GM19193 (cell line): ENCODE results near the gene FGD1.

Experiments
- POLR2A ChIP-seq: IDR thresholded peaks from 4 replicates; pipeline ENCODE4 v1.6.1; 2011; ENCODE audit not compliant: insufficient read depth, insufficient read length; ENCODE audit errors: extremely low read depth

FGD1 gene

DNA sequence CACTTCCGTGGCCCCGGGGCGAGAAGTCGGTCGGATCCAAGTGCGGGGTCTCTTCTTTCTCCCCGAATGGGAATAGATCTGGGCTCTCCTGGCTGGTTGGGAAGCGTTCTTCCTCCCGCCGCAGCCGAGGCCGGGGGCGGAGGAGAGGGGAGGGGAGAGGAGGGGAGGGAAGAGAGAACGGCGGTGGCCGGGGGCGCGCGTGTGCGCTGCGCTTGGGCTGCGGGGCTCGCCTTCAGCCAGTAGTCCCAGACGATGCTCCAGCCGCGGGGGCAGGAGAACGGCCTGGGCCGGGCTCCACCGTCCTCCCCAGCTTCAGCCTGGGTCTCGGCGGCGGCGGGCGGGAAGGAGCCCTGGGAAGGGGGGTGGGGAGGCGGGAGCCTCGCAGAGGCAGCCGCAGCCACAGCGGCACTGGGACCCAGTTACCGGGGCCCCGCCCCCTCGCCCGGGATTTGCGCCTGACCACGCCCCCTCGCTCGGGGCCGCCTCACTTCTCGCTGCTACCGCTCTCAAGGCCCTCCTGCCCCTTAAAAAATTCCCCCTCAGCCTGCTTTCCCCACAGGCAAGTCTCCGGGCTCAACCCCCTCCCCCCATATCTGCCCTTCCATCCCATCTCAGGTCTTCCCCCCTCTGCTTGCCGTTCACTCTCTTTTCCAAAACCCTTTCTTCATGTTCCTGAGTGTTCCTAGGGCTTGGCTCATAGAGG is at the start of gene FGD1:
Gene FGD1 (minus strand): TSS at position 421 of the 703 bp plus-strand sequence. CDS start 802 bp downstream, outside the sequence.
- no peak for TF ChIP-seq POLR2A

DNA sequence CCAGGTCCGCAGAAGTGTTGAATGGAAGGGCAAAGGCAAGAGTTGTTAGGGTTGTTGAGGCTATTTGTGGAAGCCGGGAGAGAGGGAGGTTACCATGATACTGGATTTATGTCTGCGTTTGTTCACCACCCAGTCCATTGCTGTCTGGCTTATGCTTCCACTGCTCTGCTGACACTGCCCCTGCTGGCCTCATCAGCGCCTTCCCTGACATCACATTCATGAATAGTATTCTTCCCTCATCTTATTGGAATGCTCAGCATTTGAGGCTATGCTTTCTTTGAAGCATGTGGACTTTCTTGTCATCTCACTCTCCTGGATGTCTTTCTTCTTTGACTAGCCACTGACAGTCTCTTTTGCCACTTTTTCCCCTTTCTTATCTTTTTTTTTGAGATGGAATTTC is 44.3 kb upstream of the FGD1 start:
- TF ChIP-seq POLR2A = no peak

DNA sequence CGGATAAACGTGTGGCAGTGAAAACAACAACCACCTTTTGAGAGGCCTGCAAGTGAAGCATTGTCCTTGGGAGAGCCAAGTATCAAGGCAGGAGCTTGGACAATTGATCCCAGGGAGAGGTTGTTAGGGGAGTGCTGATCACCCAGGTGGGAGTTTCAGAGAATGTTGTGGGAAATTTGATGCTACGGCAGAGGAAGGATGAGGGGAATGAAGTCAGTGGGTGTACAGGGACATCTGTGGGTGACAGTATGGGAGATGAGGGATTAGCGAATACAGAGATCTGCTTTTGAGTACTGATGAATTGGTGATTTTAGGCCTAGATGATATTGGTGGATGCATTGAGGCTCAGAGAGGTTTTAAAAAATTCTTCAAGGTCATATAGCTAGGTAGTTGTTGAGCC is 38.2 kb upstream of the FGD1 start:
- TF ChIP-seq POLR2A = no peak

- TF ChIP-seq POLR2A = no peak
Observed at GRCh38 chrX:54530357-54530900, 34.4 kb upstream of the FGD1 start.

GRCh38 chrX:54529552-54530356 is 33.7 kb upstream of the FGD1 start, which contains the start of gene GNL3L:
TSS of gene GNL3L (plus strand) at chrX:54530219. CDS start at chrX:54532567, 2,348 bp downstream.
- TF ChIP-seq POLR2A = peak; percentile 68

- no peak for TF ChIP-seq POLR2A
Observed at GRCh38 chrX:54529151-54529550, 33.1 kb upstream of the FGD1 start.

DNA sequence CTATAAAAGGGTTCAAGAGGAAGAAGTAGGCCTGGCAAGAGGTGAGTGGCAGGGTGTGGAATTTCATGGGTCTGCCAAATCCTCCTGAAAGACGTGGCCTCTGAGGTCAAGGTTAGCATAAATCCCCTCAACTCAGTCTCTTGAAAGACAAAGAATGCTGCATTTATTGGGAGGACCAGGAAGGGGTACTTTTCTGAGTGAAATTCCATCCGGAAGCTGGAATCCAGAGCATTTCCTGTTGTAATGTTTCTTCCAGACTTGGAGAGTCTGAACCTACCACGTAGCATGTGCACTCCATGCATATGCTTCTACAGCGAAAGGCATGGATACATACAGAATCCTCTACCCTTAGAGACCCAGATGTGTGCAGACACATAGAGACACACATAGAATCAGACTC is 13.4 kb upstream of the FGD1 start:
- no peak for TF ChIP-seq POLR2A

DNA sequence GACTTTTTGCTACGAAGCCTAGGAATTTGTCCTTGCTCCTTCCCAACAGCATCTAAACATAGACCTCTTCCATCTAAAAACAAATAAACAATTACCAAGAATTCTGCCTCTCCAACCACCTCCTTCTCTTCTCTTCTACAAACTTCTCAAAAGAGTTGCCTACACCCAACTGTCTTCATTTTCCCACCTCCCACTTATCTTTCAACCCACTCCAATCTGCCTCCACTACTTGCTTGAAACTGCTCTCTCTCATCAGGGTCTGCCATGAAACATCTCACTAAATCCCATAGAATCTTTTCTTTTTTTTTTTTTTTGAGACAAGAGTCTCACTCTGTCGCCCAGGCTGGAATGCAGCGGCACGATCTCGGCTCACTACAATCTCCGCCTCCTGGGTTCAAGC is 902 bp upstream of the FGD1 start:
- no peak for TF ChIP-seq POLR2A

DNA sequence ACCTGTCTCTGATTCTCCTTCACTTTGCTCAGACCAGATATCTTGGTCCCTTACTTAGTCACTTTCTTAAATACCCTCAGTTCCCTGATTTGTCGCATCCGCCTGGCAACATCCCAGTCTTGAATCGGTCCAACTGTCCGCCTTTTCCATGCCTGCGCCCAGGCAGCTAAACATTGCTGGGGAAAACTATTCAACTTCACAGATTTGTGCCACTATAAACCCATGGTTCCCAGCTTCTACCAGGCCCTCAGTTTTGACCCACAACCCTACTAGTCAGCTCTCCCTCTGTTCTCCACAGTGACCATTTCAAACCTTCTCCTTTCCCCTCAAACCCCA is 451 bp upstream of the FGD1 start:
- no peak for TF ChIP-seq POLR2A

DNA sequence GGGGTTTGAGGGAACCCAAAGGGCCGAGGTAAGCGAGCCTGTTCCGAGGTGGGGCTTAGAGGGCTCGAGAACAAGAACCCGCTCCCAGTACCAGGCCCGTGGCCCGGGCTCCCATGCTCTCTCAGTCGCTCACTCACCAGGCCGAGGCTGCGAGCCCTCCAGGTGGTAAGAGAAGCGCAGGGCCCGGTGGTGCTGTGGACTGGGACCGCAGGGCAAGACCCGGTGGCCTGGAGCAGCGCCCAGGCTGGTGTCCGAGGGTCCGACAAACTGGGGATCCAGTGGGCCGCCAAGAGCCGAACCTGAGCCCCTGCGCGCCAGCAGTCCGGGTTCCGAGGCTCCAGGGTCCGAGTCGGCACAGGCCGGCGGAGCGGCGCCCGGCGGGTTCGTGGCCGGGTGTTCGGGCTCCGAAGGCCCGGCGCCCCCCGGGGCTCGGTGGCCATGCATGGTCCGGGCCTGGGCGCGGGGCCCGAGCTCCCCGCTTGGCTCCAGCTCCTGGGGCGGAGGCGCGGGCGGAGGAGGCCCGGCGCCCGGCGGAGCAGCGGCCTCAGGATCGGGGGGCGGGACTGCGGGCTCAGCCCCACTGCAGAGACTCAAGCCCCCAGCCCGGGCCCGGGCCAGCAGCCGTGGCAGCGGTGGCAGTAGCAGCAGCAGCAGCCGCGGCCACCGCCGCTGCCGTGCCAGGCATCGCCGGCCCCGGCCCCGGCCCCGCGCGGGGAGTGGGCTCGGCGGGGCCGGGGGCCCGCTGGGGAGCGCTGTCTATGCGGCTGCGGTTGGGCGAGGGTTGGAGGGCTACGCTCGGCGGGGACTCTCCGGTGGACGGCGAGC is 833 bp downstream of the FGD1 start:
- TF ChIP-seq POLR2A = no peak

DNA sequence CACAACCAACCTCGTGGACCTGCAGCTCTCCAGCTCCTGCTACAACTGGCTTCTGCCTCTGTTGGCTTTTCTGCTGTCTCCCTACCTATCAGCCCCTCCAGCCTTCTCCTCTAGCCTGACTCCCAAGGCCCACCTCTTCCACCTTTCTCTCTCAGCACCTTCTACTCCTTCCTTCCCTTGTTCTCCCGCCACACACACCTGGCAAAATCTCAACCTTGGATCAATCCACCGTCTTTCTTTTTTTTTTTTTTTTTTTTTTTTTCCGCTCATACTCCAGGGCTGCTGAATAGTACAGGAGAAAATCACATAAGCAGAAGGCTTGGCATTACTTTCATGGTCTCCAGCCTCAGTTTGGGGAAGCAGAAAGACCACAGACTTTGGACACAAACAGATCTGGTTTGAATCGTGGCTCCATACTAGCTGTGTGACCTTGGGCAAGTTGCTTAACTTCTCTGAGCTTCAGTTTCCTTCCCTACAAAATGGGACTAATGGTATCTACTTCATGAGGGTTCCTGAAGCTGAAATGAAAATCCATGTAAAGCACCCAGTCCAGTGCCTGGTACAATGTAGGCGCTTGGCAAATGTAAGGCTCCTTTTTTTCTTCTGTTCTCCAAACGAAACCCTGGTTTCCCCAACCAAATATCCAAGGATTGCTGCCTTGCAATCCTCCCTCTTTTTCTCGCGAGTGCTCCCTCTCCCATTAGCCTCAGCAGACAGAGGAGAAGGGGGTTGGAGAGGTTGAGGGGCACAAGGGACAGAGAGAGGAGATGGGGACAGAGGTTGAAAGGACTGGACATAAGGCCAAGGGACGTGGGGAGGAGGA is 1.7 kb downstream of the FGD1 start:
- TF ChIP-seq POLR2A = no peak

- TF ChIP-seq POLR2A = no peak
Observed at GRCh38 chrX:54492340-54492739, 3.7 kb downstream of the FGD1 start.

- TF ChIP-seq POLR2A = no peak
Observed at GRCh38 chrX:54484666-54485065, 11.4 kb downstream of the FGD1 start.

DNA sequence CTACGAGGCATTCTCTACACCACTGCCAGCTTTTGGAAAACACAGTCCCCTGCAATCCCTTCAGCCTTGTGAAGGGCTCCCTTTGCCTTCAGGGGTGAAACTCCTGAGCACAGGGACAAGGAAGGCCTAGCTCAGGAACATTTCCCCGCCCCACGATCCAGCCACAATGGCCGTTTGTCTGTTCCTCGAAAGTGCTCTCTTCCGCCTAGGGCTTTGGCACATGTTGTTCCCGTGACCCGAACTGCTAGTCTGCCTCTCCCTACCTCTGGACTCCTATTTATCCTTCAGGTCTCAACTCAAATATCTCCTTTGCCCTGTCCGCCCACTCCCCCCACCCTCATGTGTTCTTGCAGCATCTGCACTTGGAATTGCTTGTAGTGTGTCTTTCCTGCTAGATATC is 12.1 kb downstream of the FGD1 start:
- TF ChIP-seq POLR2A = no peak

- TF ChIP-seq POLR2A = no peak
Observed at GRCh38 chrX:54482839-54483593, 13.0 kb downstream of the FGD1 start.
